Stimulated activated CD8-positive, alpha-beta memory T cell treated with anti-CD3 and anti-CD28 coated beads, Interleukin-15, amount 100 ng/mL, for 1 hour (primary cell): ENCODE results near the gene GATAD2B.

Source experiments
- DNase-seq: peaks from one replicate; pipeline ENCODE4 v3.0.0-alpha.2; 2020; ENCODE audit warnings: low read depth

Gene GATAD2B

DNA sequence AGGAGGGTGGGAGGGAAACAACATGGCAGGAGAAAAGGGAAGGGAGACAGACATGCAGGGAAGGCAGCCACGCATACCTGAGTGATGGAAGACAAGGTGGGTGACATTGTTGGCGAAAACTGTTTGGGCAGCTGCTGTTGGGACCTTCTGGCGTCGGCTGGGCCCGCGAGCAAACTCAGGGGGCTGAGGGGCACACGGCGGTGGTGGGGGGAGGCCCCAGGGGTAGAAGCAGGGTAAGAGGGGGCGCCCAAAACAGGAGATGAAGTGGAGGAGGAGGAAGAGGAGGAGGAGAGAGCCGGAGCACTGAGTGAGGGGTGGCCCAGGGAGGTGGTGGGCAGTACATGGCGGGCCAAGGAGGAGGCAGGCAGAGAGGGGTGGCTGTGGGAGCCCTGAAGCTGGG is 28.4 kb upstream of the GATAD2B start:
- DNase-seq: no peak

DNA sequence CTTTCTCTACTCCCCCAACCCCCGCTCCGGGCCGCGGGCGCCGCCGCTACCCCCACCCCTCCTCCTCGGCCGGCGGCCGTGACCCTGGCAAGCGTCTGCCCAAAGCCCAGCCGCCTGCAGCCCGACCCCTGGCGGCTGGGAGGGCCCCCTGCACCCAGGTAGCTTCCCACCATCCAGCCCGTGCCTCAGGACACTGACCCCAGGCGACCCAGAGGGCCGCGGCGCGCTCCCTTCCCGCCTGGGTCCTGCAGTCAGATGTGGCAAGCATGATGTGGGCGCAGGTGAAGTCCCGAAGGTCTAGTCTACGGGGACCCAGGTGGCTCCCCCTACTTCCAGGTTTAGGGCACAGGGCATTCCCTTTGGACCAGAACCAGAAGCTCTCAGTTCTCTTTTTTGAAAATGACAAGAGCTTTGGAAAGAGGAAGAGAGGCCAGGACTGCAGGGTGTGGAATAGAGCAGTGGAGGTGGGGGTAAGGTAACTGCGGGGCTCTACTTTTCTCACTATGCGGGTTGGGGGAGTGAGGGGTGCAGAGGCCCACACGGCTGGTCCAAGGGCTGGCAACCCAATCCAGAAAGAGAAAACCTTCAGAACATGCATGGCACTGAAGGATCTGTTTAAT is 24.0 kb upstream of the GATAD2B start, which contains the start of gene DENND4B:
DENND4B (minus strand) TSS at position 97 of the 620 bp plus-strand sequence. CDS start 2,344 bp downstream, outside the sequence.
- peak; percentile 42 for DNase-seq

DNA sequence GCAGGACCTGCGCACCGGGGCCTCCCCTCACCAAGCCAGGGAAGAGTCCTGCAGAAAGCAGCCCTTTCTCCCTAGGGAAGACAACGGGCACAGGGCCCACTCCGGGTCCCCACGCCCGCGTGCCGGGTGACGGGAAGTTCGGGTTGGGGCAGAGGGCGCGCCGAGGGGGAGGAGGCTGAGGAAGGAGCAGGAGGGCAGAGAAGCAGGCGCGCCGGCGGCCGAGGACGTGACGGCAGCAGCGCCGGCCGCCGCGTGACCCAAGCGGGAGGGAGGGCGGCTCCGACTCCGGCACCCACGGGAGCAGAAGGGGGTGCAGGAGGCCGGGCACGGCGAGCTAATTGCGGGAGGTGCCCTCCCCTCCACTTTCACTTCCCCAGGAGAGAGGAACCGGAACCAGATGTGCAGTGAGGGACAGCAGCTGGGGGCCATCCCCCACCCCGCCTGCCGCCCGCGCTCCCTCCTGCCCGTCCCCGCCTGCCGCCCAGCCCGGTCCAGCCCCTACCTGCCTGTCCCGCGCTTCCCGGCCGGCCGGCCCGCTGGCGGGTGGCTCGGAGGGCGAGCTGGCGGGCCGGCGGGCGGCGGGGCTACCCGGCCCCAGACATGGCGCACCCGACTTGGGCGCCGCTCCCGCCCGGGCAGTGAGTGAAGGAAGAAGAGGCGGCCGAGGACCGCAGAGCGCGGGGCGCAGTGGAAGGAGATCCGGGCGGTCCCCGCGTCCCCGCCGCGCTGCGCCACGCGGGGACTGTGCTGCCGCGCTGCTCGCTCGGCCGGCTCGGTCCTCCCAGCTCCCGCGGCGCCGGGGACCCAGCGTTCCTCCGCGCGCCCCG is 23.2 kb upstream of the GATAD2B start:
- peak; percentile 47 for DNase-seq

DNA sequence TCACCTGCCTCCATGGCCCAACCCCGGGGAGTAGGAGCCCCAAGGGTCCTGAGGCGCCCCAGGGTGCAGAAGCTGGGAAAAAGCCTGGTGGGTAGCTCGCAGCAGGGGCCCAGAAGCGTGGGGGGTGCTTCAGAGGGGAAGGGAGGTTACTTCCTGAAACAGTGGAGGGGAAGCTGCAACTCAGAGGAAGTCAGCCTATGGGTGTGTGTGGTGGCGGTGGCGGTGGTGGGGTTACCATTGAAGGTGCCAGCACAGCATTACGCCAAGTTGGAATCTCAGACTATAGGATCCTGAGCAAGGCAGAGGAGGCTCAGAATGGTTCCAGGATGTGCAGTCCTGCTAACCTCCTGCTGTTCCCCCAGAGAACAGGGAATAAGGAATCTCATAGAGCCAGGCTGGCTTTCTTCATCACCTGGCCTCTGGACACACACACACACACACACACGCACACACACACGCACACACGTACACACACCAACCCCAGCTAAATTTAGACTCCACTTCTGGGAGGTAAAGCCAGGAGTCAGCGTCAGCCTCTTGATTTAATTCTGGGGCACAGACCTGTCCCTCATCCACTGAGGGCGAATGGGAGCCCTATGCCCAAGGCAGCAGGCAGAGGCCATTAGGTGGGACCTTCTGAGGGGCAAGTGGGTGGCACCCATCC is 22.5 kb upstream of the GATAD2B start:
- DNase-seq: peak; percentile 63

DNA sequence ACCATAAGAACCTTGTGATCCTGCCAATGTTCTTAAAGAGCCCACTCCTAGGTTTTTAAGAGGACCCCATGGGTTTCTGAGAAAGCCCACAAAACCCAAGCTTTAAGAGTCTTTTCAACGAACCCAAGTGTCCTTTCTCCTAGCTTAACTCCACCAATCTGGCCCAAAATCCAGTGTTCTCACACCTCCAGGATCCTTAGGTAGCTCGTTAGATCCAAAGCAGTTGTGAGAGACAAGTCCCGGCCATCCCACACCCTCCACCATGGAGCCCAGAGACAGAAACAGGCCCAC is 22.0 kb upstream of the GATAD2B start:
- DNase-seq: no peak

DNA sequence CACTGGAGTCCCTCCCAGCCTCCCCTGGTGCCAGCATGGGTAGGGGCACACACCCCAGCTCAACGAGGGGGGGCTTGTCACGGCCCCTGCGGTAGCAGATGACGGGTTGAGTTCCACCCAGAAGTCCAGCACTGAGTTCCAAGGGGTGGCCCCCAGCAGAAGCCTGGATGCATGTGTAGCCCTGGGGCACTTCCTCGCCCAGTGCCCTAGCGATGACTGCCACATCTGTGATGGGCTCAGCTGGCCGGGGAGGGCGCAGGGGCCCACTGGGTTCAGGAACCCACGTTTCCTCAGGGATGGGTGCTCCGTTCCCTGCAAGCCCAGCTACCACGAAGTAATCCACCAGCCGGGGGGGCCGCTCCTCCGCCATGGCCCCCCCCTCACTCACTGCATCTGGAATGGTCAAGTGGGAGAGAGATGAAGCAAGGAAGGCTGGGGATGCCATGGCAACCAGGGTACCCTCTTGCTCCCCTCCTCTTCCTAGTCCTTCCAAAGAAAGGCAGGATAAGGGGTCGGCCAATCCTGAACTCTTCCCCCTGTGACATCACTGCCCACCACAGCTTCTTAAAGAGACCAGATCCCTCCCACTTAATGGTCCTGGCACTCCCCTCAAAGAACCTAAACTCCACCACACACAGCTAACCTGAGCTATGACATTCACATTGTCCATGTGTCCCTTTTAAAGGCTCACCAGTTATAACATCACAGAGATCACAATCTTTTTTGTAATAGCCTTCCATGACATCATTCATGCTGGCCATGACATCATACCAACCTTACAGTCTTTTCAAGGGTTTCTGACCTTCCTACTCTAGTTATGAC is 21.4 kb upstream of the GATAD2B start:
- DNase-seq: no peak

DNA sequence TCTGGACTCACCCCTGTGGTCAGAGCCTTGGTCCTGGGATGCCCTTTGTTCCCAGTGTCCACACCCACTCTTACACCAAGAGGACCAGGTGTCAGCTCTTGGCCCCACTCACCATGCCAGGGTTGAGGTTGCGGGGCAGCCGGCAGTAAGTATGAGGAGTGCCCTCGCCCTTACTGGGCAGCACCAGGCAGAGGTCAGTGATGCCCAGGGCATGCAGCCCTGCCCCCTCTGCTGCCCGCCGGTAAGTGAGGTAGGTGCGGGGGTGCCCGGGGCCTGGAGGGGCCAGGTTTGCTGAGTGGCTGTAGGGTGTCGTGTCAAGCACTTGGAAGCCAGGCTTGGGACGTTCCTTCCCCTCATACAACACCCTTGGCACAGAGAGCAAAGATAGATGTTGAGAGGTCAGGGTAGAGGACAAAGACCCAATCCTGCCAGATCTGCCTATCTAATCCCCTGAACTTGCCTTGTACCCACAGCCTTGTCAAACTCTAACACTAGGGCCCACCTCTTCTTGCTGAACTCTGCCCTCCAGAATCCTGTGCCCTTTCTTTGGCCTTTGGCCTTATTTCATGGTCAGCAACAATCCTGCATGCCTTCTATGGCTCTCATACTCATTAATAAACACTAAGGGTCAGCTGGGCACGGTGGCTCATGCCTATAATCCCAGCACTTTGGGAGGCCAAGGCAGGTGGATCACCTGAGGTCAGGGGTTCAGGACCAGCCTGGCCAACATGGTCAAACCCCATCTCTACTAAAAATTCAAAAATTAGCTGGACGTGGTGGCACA is 20.2 kb upstream of the GATAD2B start:
- DNase-seq: no peak

DNA sequence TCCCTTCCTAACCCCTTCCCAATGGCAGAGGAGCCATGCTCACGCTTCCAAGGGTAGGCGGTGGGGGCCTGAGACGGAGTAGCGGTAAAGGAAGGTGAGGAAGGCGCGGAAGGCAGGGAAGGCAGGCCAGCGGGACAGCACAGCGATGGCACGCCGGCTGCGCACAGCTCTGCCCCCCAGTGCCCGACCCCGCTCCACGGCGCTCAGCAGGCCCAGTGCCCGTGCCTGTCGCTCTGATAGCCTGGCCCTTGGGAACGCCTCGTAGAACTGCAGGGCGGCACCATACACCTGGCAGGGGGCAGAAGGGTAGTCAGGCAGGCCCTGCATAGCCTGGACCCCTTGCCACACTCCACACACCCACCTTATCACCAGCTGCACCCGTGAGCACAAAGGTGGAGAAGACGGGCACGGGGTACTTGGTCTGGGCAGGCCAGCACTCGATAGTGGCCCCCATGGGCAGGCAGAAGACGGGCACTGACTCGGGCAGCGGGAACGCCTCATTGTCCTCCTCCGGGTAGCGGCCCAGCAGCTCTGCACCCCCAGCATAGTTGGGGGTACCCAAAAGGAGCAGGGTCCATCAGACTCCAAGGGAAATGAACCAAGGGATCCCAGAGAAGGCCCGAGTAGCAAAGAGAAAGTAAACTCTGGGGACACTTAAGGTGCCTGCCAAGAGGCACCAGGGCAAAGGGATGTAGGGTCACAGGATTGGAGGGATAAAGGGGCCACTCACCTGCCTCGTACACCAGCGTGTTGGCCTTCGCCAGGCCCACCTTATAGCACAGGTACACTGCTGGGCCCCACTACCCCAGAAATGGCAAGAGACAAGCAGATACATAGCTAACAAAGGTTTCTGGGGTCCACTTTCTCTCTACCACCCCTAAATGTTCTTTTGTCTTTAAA is 19.3 kb upstream of the GATAD2B start:
- no peak for DNase-seq

DNA sequence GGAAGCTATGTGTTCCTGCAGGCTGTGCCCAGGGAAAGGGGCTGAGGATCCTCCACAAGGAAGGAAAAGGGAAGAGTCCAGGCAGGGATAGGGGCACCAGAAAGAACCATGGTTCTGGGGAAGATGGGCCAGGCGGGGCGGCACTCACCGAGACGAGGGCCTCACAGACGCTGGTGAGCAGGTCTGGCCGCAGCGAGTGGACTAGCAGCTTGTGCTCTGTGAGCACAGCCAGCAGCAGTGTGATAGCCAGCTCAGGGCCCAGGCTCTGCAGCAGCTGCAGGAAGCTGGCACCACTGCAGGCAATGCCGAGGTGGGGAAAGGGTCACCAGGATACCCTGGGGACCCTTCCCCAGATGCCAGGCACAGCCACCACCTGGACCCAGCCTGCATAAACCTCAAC is 18.0 kb upstream of the GATAD2B start:
- DNase-seq: no peak

DNA sequence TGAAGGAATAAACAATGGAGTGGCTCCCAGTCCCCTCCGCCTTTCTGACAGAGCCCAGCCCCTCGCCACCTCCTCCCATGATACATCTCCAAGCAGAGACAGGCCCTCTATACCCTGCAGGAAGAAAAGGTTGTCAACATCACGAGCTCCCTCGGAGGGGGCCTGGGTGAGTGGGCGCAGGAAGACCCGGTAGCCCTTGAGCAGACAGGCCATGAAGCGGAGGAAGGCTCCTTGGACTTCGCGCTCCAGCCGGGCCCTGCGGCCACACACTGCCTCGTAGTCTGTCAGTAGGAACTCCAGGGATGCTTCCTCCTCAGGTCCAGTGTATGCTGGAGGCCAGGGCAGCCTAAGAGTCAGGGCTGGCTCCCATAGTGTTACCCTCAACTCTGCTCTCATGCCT is 16.7 kb upstream of the GATAD2B start:
- no peak for DNase-seq

DNA sequence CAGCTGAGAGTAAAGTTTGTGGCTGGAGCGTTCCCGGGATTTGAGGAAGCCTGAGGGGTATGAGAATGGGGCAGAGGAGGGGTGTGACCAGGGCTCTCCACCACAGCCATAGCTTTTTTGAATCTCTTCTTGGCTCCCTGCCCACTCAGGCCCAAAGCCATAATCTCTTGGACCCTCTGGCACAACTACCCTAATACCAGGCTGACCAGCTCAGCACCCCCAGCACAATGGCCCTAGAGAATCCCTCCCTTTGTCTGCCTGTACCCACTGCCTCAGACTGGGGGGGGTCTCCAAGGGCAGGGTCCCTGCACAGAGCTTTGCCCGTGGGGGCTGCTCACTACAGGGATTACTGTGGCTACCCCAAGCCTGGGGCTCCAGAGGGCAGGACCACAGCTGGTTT is 16.2 kb upstream of the GATAD2B start:
- DNase-seq: no peak

DNA sequence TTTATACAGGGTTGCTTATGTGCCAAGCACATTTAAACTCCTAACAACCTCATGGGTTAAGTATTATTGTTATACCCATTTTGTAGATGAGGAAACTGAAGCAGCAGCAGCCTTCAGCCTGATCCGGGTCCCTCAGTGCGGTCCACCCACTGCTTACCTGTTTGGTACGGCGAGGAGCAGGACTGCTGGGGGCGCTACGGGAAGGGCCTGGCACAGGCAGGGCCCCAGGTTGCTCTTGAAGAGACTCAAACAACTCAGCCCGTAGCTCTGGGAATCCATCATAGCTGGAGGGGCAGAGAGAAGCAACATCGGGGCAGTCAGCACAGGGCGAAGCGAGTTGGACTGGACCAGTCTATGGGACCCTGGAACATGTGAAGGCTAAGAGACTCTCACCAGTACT is 14.6 kb upstream of the GATAD2B start:
- DNase-seq: no peak

DNA sequence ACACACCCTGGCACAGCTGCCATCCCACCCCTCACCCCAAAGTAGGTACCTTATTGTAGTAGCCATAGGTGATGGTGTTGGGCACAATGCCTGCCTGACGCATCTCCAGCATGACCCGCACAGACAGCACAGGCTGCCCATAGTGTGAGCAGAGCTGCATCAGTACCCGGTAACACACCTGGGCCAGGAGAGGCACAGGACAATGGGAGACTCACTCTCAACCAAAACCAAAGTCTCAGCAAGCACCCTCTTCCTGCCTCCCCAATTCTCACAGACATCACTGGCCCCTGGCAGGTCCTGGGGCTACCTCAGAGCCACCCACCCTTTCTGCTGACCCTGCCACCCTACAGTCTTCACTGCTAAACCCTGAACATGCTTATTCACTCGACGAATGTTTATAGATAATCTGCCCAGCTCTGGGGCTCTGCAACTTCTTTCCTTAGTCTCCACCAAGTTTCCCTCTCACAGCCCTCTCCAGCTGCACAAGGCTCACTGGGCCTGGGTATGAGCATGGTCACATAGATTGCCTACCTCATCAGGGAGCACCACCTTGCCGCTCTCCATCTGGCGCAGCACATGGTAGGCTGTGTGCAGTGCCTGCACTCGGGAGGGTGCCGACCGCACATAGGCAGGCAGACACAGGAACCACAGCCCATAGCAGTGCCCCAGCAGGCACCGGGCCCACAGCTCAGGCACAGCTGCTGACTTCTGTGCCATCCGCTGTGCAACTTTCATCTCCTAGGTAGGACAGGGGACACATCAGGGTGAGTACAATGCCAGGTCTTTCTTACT is 13.4 kb upstream of the GATAD2B start:
- DNase-seq: no peak

DNA sequence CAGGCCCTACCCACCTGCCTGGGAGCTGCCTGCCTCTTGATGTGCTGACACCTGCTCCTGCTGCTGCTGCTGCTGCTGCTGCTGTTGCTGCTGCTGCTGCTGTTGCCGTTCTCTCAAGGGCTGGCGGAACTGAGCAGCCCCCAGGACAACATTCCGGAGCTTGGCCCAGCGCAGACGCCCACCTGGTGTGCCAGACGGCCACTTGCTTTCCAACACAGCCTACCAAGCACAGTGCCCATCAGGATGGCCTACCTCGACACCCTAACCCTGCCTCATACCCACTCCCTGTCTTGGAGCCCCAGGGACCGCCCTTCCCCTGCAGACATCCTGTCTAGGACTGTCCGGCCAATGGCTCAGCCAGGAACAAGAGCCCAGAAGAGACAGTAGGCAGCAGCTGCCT is 12.0 kb upstream of the GATAD2B start:
- no peak for DNase-seq

DNA sequence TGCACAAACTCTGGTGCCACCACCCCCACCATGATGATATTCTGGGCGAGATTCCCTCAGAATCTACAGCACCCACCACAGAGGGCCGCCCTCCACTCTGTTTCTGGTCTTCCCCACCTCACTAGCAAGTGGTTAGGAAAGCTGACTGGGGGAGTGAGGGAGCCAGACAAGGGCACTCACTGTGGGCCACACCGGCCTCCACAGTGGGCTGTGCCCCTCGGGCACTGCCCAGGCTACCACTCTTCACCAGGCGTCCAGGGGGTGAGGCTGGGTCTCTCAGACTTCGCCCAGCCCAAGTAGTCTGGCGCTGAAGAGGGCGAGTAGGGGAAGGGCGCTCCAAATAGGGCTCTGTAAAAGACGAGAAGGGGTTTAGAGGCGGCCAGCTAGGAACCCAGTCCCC is 11.2 kb upstream of the GATAD2B start:
- no peak for DNase-seq

DNA sequence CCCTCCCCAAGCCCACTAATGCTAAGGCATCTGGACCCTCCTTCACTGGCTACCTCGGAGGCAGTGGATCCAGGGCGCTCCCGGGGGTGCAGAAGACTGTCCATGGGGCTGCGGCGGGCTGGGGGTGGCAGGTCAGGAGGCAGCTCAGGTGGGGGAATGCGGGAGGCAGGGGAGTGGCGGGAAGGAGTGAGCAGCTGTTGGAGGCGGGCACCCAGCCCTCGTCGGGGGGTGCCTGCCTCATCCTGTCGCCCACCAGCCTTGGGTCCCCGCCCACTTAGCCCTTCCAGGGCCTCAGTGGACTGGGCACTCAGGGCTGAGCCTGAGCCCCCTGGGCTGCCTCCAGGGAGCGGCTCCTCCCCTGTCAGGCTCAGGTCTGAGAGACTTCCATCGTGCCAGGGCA is 10.7 kb upstream of the GATAD2B start:
- DNase-seq: no peak

DNA sequence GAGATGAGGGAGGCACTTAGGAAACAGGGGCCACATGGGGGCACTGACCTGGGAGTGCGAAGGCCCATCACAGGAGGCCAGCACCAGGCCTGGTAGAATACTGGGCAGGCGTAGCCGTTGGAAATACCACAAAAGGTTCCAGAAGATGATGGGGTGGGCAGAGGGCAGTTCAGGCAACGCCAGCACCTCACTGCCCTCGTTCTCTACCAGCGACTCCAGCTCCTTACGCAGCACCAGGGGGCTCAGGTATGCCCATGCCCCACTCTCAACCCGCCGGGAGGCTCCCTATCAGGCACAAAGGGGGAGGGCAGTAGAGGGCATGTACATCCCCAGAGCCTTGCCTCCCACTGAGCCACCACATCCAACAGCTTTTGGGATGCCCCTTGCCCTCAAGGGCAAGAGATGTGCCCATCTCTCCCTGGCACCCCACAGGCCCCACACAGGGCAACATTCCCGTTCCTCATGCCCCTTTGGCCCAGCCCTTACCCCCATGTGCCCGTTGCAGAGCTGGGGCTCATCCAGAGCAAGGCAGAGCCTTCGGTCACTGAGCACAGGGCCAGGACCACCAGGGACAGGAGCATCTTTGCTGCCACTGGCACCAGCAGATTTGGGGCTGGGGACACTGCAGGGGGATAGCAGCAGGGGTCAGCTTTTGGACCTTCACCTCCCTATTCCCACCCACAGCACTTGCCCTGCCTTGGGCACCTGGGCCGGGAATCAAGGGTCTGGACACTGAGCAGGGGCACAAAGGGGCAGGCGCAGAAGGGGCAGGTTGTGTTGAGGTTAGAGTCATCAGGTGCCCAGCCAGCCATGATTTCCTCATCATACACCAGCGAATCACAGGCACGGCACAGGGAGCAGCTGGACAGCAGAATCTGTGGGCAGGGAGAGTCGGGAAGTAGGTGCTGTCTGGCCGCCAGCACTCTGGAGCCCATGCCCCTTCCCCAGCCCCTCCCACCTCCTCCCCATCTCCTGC is 9.7 kb upstream of the GATAD2B start:
- DNase-seq: no peak
